H9 (cell line): ENCODE measurements around the gene TMEM117. TPM values are rescaled to one million over a fixed set of nuclear protein-coding genes. Genes with fewer than 3 reads are reported as not detected.

Experiments used
- DNase-seq: peaks from one replicate; pipeline ENCODE4 v3.0.0-alpha.2; 2017
- H2AFZ ChIP-seq: one replicate; pipeline ENCODE4 v1.6.1; 2013; ENCODE audit warnings: mild to moderate bottlenecking, low read length, control low read depth, moderate library complexity
- H2AK5ac ChIP-seq: 2 replicates; pipeline ENCODE4 v1.6.1; 2013; ENCODE audit warnings: low read length, control low read depth, mixed read lengths; ENCODE audit not compliant: insufficient read length
- H2BK120ac ChIP-seq: one replicate; pipeline ENCODE4 v1.6.1; 2013; ENCODE audit warnings: low read depth, mild to moderate bottlenecking, low read length, control low read depth, inconsistent platforms; ENCODE audit not compliant: poor library complexity, severe bottlenecking
- H2BK12ac ChIP-seq: 2 replicates; pipeline ENCODE4 v1.6.1; 2013; ENCODE audit warnings: low read length, control low read depth, mixed read lengths, low read depth; ENCODE audit not compliant: insufficient read length
- H2BK15ac ChIP-seq: 2 replicates; pipeline ENCODE4 v1.6.1; 2013; ENCODE audit warnings: low read depth, low read length, control low read depth
- H2BK20ac ChIP-seq: one replicate; pipeline ENCODE4 v1.6.1; 2013; ENCODE audit warnings: low read depth, mild to moderate bottlenecking, low read length, control low read depth, inconsistent platforms; ENCODE audit not compliant: poor library complexity, severe bottlenecking
- H2BK5ac ChIP-seq: 2 replicates; pipeline ENCODE4 v1.6.1; 2013; ENCODE audit warnings: low read length, control low read depth, mixed read lengths; ENCODE audit not compliant: insufficient read length
- H3K14ac ChIP-seq: 2 replicates; pipeline ENCODE4 v1.6.1; 2013; ENCODE audit warnings: low read length, control low read depth; ENCODE audit not compliant: insufficient read depth
- H3K18ac ChIP-seq: 2 replicates; pipeline ENCODE4 v1.6.1; 2013; ENCODE audit warnings: low read depth, mild to moderate bottlenecking, mixed read lengths, low read length, control low read depth; ENCODE audit not compliant: insufficient read length
- H3K23ac ChIP-seq: 2 replicates; pipeline ENCODE4 v1.6.1; 2013; ENCODE audit warnings: low read length, control low read depth, mixed read lengths, low read depth; ENCODE audit not compliant: insufficient read length
- H3K23me2 ChIP-seq: 2 replicates; pipeline ENCODE4 v1.6.1; 2013; ENCODE audit warnings: low read depth, mild to moderate bottlenecking, mixed read lengths, low read length, control low read depth; ENCODE audit not compliant: insufficient read length, poor library complexity, severe bottlenecking
- H3K27ac ChIP-seq: 2 replicates; pipeline ENCODE4 v1.5.1; 2013; ENCODE audit warnings: low read length, control low read depth, mixed read lengths, low read depth; ENCODE audit not compliant: insufficient read length
- H3K27me3 ChIP-seq: 2 replicates; pipeline ENCODE4 v1.6.1; 2013; ENCODE audit warnings: low read length, control low read depth, inconsistent platforms; ENCODE audit not compliant: insufficient read depth
- H3K4ac ChIP-seq: 2 replicates; pipeline ENCODE4 v1.6.1; 2013; ENCODE audit warnings: low read depth, mild to moderate bottlenecking, control low read depth, inconsistent platforms, low read length, moderate library complexity
- H3K4me1 ChIP-seq: 2 replicates; pipeline ENCODE4 v1.6.1; 2013; ENCODE audit warnings: low read length, control low read depth, inconsistent platforms; ENCODE audit not compliant: insufficient read depth
- H3K4me2 ChIP-seq: 2 replicates; pipeline ENCODE4 v1.6.1; 2013; ENCODE audit warnings: low read length, control low read depth, mixed read lengths; ENCODE audit not compliant: insufficient read length, insufficient read depth
- H3K56ac ChIP-seq: 2 replicates; pipeline ENCODE4 v1.6.1; 2013; ENCODE audit warnings: low read depth, mild to moderate bottlenecking, mixed read lengths, low read length, control low read depth; ENCODE audit not compliant: insufficient read length
- H3K79me1 ChIP-seq: 2 replicates; pipeline ENCODE4 v1.6.1; 2013; ENCODE audit warnings: low read depth, mild to moderate bottlenecking, moderate library complexity, low read length, control low read depth, inconsistent platforms; ENCODE audit not compliant: insufficient read depth, poor library complexity, severe bottlenecking
- H3K79me2 ChIP-seq: 2 replicates; pipeline ENCODE4 v1.6.1; 2013; ENCODE audit warnings: low read length, control low read depth, inconsistent platforms; ENCODE audit not compliant: insufficient read depth
- H3K9ac ChIP-seq: 2 replicates; pipeline ENCODE4 v1.6.1; 2013; ENCODE audit warnings: low read length, control low read depth, mixed read lengths; ENCODE audit not compliant: insufficient read length; ENCODE audit errors: extremely low read depth
- H3K9me3 ChIP-seq: one replicate; pipeline ENCODE4 v1.6.1; 2013; ENCODE audit warnings: low read depth, low read length, inconsistent platforms; ENCODE audit not compliant: control insufficient read depth
- H3T11ph ChIP-seq: one replicate; pipeline ENCODE4 v1.6.1; 2013; ENCODE audit warnings: mild to moderate bottlenecking, low read length, control low read depth, inconsistent platforms
- H4K20me1 ChIP-seq: one replicate; pipeline ENCODE4 v1.6.1; 2013; ENCODE audit not compliant: control insufficient read depth, insufficient read length, insufficient read depth
- H4K5ac ChIP-seq: 2 replicates; pipeline ENCODE4 v1.6.1; 2013; ENCODE audit warnings: low read depth, mild to moderate bottlenecking, mixed read lengths, low read length, control low read depth; ENCODE audit not compliant: insufficient read length
- H4K8ac ChIP-seq: replicated peaks from 2 replicates; pipeline ENCODE4 v1.6.1; 2013; ENCODE audit warnings: low read length, control low read depth, mixed read lengths, low read depth; ENCODE audit not compliant: insufficient read length
- H4K91ac ChIP-seq: 2 replicates; pipeline ENCODE4 v1.6.1; 2013; ENCODE audit warnings: low read depth, mild to moderate bottlenecking, moderate library complexity, mixed read lengths, low read length, control low read depth; ENCODE audit not compliant: insufficient read length
- H3K27ac Mint-ChIP-seq, 3 experiments: 2 replicates in 2 of 3; 3 replicates in 1 of 3; pipeline ENCODE4 v1.8.0; 2020 to 2021; ENCODE audit warnings: mixed read lengths in 3 of 3, mild to moderate bottlenecking in 1 of 3, moderate library complexity in 1 of 3
- H3K27me3 Mint-ChIP-seq: 2 replicates; pipeline ENCODE4 v1.8.0; 2021; ENCODE audit warnings: low read depth, mild to moderate bottlenecking, moderate library complexity, mixed read lengths
- H3K36me3 Mint-ChIP-seq, 3 experiments: 2 replicates in 2 of 3; 3 replicates in 1 of 3; pipeline ENCODE4 v1.8.0; 2020 to 2021; ENCODE audit warnings: low read depth in 3 of 3, mixed read lengths in 3 of 3; ENCODE audit not compliant: insufficient read depth in 1 of 3
- H3K4me1 Mint-ChIP-seq, 2 experiments: 2 replicates each; pipeline ENCODE4 v1.8.0; 2020; ENCODE audit warnings: mixed read lengths in 2 of 2
- H3K4me3 Mint-ChIP-seq, 2 experiments: 2 replicates in 1 of 2; 3 replicates in 1 of 2; pipeline ENCODE4 v1.8.0; 2020 to 2021; ENCODE audit warnings: mild to moderate bottlenecking in 2 of 2, mixed read lengths in 2 of 2, moderate library complexity in 1 of 2
- H3K9me3 Mint-ChIP-seq, 2 experiments: 2 replicates in 1 of 2; 3 replicates in 1 of 2; pipeline ENCODE4 v1.8.0; 2020; ENCODE audit warnings: mild to moderate bottlenecking in 2 of 2, mixed read lengths in 2 of 2, moderate library complexity in 1 of 2
- WGBS: extraction: QIAGEN DNeasy Blood & Tissue Kit; methylation state at CpG from one replicate; pipeline ENCODE4 v1.1.7; 2013; ENCODE audit warnings: missing lambda C conversion rate, low lambda C conversion rate, mixed read lengths; ENCODE audit not compliant: insufficient read length; ENCODE audit errors: extremely low coverage; 5-methylcytosine and 5-hydroxymethylcytosine counted together
- total RNA-seq: library from RNA; stranded (reverse); gene quantifications from 2 replicates; pipeline ENCODE4 v1.2.1, GENCODE V29; 2021
- TF ChIP-seq, protein P1 (sequence below): fragments of 200-600 bp; sonication (generic); conservative IDR thresholded peaks from 3 replicates; pipeline ENCODE4 v1.8.0; 2021; ENCODE audit warnings: antibody characterized with exemption, mild to moderate bottlenecking

The TMEM117 gene
- total RNA-seq, 1 experiment from 2014 or later = 1.7 TPM

DNA sequence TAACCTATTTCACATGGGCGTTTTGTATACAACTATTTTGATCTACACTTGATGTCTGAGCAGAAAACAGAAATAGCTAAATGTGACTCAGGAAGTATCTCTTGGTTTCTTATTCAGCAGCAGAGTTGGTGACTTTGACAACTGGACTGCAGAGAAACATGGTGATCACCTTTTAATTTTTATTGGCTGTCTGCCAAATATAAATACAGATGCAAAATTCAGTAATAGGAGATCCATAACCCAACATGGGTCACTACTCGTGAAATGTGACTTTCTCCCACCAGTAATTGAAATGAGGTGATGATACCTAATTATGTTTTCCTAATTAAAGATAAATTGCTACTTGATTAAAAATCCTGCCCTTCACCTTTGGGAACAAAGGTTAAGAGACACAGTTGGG, 553.2 kb downstream of the TMEM117 start:
- no peak overlapping the region for H2AK5ac ChIP-seq
- no peak overlapping the region for H3K18ac ChIP-seq
- Mint-ChIP-seq H3K27ac (no peak overlapping the region), H3K27me3 (no peaks in the 10 kb centered on the region), H3K4me3 (no peak overlapping the region), H3K4me1 (peaks cover 9 to 13% of the 10 kb centered on the region in 2 experiments), H3K9me3 (no peaks in the 10 kb centered on the region), H3K36me3 (no peaks in the 10 kb centered on the region)
- H3K9me3 ChIP-seq = no peaks in the 10 kb centered on the region
- H4K91ac ChIP-seq = no peak overlapping the region
- H4K5ac ChIP-seq = no peak overlapping the region
- H3K4me2 ChIP-seq = no peak overlapping the region
- H3K27me3 ChIP-seq = no peaks in the 10 kb centered on the region
- TF ChIP-seq, protein P1, sequence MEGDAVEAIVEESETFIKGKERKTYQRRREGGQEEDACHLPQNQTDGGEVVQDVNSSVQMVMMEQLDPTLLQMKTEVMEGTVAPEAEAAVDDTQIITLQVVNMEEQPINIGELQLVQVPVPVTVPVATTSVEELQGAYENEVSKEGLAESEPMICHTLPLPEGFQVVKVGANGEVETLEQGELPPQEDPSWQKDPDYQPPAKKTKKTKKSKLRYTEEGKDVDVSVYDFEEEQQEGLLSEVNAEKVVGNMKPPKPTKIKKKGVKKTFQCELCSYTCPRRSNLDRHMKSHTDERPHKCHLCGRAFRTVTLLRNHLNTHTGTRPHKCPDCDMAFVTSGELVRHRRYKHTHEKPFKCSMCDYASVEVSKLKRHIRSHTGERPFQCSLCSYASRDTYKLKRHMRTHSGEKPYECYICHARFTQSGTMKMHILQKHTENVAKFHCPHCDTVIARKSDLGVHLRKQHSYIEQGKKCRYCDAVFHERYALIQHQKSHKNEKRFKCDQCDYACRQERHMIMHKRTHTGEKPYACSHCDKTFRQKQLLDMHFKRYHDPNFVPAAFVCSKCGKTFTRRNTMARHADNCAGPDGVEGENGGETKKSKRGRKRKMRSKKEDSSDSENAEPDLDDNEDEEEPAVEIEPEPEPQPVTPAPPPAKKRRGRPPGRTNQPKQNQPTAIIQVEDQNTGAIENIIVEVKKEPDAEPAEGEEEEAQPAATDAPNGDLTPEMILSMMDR = no peak
- no peak overlapping the region for H3K9ac ChIP-seq
- no peak overlapping the region for H3K23ac ChIP-seq
- H2BK120ac ChIP-seq = no peak overlapping the region
- no peak for DNase-seq
- no peak overlapping the region for H4K8ac ChIP-seq
- no CpG with 5 or more reads among the region's 2 CpGs for WGBS
- H3K56ac ChIP-seq = no peak overlapping the region
- no peak overlapping the region for H3K14ac ChIP-seq
- no peak overlapping the region for H3T11ph ChIP-seq
- no peak overlapping the region for H2BK20ac ChIP-seq
- H2AFZ ChIP-seq = no peak overlapping the region
- no peak overlapping the region for H3K4ac ChIP-seq
- no peaks in the 10 kb centered on the region for H3K23me2 ChIP-seq
- H2BK15ac ChIP-seq = no peak overlapping the region
- no peaks in the 10 kb centered on the region for H3K79me1 ChIP-seq
- no peak overlapping the region for H3K27ac ChIP-seq
- H2BK12ac ChIP-seq = no peak overlapping the region
- peaks cover 3% of the 10 kb centered on the region; the same call in 1 of the 2 replicates for H3K4me1 ChIP-seq
- no peaks in the 10 kb centered on the region for H3K79me2 ChIP-seq
- no peaks in the 10 kb centered on the region for H4K20me1 ChIP-seq
- H2BK5ac ChIP-seq = no peak overlapping the region
